ENCODE measurements around the gene C1orf159. TPM values are rescaled to one million over a fixed set of nuclear protein-coding genes. Genes with fewer than 3 reads are reported as not detected.

Gene C1orf159
- total and polyA plus RNA-seq, 4 donors = 4.0 to 35.4 (median 11.4) TPM

GRCh38 chr1:1047963-1048362 is 67.9 kb downstream of the C1orf159 start:
- H3K9me3 ChIP-seq (ENCODE audit: control insufficient read depth, low read length) = no peaks in the 10 kb centered on the region
- ATAC-seq (ENCODE audit: low FRiP score) (no peak), DNase-seq (no peak)
- 90 to 92% methylated on average over 24 to 25 of the region's 25 CpGs for WGBS, 2 donors
- no peak overlapping the region for H3K27ac ChIP-seq (ENCODE audit: low read depth in 1 of 2, low read length in 2 of 2)
- no peaks in the 10 kb centered on the region for H3K36me3 ChIP-seq (ENCODE audit: control insufficient read depth in 1 of 2, insufficient read depth in 2 of 2, low read length in 1 of 2)
- no peak overlapping the region for H3K4me3 ChIP-seq (ENCODE audit: low read length in 2 of 2)
- intact Hi-C loops (cut with DNase I) = no loop called here
- no peaks in the 10 kb centered on the region for H3K27me3 ChIP-seq (ENCODE audit: control insufficient read depth in 1 of 2, insufficient read depth in 2 of 2, low read length in 1 of 2)
- no peaks in the 10 kb centered on the region for H3K4me1 ChIP-seq (ENCODE audit: control insufficient read depth in 1 of 2, insufficient read depth in 2 of 2, low read length in 2 of 2)

- H3K36me3 ChIP-seq (ENCODE audit: control insufficient read depth in 1 of 2, insufficient read depth in 2 of 2, low read length in 1 of 2) = no peaks in the 10 kb centered on the region
- no peaks in the 10 kb centered on the region for H3K4me1 ChIP-seq (ENCODE audit: control insufficient read depth in 1 of 2, insufficient read depth in 2 of 2, low read length in 2 of 2)
- no peak overlapping the region for H3K27ac ChIP-seq (ENCODE audit: low read depth in 1 of 2, low read length in 2 of 2)
- intact Hi-C loops (cut with DNase I) = no loop called here
- ATAC-seq (ENCODE audit: low FRiP score) (no peak), DNase-seq (no peak)
- H3K27me3 ChIP-seq (ENCODE audit: control insufficient read depth in 1 of 2, insufficient read depth in 2 of 2, low read length in 1 of 2) = no peaks in the 10 kb centered on the region
- WGBS, 2 donors = 93 to 95% methylated on average over 19 of the region's 19 CpGs
- no peaks in the 10 kb centered on the region for H3K9me3 ChIP-seq (ENCODE audit: control insufficient read depth, low read length)
- no peak overlapping the region for H3K4me3 ChIP-seq (ENCODE audit: low read length in 2 of 2)
Measured at GRCh38 chr1:1047407-1047806, 68.5 kb downstream of the C1orf159 start.

- no peaks in the 10 kb centered on the region for H3K27me3 ChIP-seq (ENCODE audit: control insufficient read depth in 1 of 2, insufficient read depth in 2 of 2, low read length in 1 of 2)
- no peaks in the 10 kb centered on the region for H3K36me3 ChIP-seq (ENCODE audit: control insufficient read depth in 1 of 2, insufficient read depth in 2 of 2, low read length in 1 of 2)
- H3K4me3 ChIP-seq (ENCODE audit: low read length in 2 of 2) = no peak overlapping the region
- H3K4me1 ChIP-seq (ENCODE audit: control insufficient read depth in 1 of 2, insufficient read depth in 2 of 2, low read length in 2 of 2) = no peaks in the 10 kb centered on the region
- H3K27ac ChIP-seq (ENCODE audit: low read depth in 1 of 2, low read length in 2 of 2) = no peak overlapping the region
- no peak for DNase-seq
- no peak for ATAC-seq (ENCODE audit: low FRiP score)
- no peaks in the 10 kb centered on the region for H3K9me3 ChIP-seq (ENCODE audit: control insufficient read depth, low read length)
- WGBS, 2 donors = 94 to 97% methylated on average over 25 to 26 of the region's 26 CpGs
- intact Hi-C loops (cut with DNase I) = no loop called here
Measured at GRCh38 chr1:1046767-1047166, 69.1 kb downstream of the C1orf159 start.

GRCh38 chr1:1046243-1046642 is 69.6 kb downstream of the C1orf159 start:
- Histone ChIP-seq H3K9me3 (ENCODE audit: control insufficient read depth, low read length) (no peaks in the 10 kb centered on the region), H3K4me3 (ENCODE audit: low read length in 2 of 2) (no peak overlapping the region), H3K27ac (ENCODE audit: low read depth in 1 of 2, low read length in 2 of 2) (no peak overlapping the region), H3K36me3 (ENCODE audit: control insufficient read depth in 1 of 2, insufficient read depth in 2 of 2, low read length in 1 of 2) (no peaks in the 10 kb centered on the region), H3K27me3 (ENCODE audit: control insufficient read depth in 1 of 2, insufficient read depth in 2 of 2, low read length in 1 of 2) (no peaks in the 10 kb centered on the region), H3K4me1 (ENCODE audit: control insufficient read depth in 1 of 2, insufficient read depth in 2 of 2, low read length in 2 of 2) (no peaks in the 10 kb centered on the region)
- DNase-seq (no peak), ATAC-seq (ENCODE audit: low FRiP score) (no peak)
- 92 to 94% methylated on average over 15 to 20 of the region's 20 CpGs for WGBS, 2 donors
- intact Hi-C loops (cut with DNase I) = no loop called here

- DNase-seq (no peak), ATAC-seq (ENCODE audit: low FRiP score) (no peak)
- Histone ChIP-seq H3K36me3 (ENCODE audit: control insufficient read depth in 1 of 2, insufficient read depth in 2 of 2, low read length in 1 of 2) (no peaks in the 10 kb centered on the region), H3K27ac (ENCODE audit: low read depth in 1 of 2, low read length in 2 of 2) (no peak overlapping the region), H3K27me3 (ENCODE audit: control insufficient read depth in 1 of 2, insufficient read depth in 2 of 2, low read length in 1 of 2) (no peaks in the 10 kb centered on the region), H3K4me1 (ENCODE audit: control insufficient read depth in 1 of 2, insufficient read depth in 2 of 2, low read length in 2 of 2) (no peaks in the 10 kb centered on the region), H3K9me3 (ENCODE audit: control insufficient read depth, low read length) (no peaks in the 10 kb centered on the region), H3K4me3 (ENCODE audit: low read length in 2 of 2) (no peak overlapping the region)
- 95 to 97% methylated on average over 23 of the region's 23 CpGs for WGBS, 2 donors
- intact Hi-C loops (cut with DNase I) = no loop called here
Measured at GRCh38 chr1:1045129-1045528, 70.8 kb downstream of the C1orf159 start.

- Histone ChIP-seq H3K36me3 (ENCODE audit: control insufficient read depth in 1 of 2, insufficient read depth in 2 of 2, low read length in 1 of 2) (no peaks in the 10 kb centered on the region), H3K9me3 (ENCODE audit: control insufficient read depth, low read length) (no peaks in the 10 kb centered on the region), H3K27ac (ENCODE audit: low read depth in 1 of 2, low read length in 2 of 2) (no peak overlapping the region), H3K4me1 (ENCODE audit: control insufficient read depth in 1 of 2, insufficient read depth in 2 of 2, low read length in 2 of 2) (no peaks in the 10 kb centered on the region), H3K4me3 (ENCODE audit: low read length in 2 of 2) (no peak overlapping the region), H3K27me3 (ENCODE audit: control insufficient read depth in 1 of 2, insufficient read depth in 2 of 2, low read length in 1 of 2) (no peaks in the 10 kb centered on the region)
- intact Hi-C loops (cut with DNase I) = no loop called here
- WGBS, 2 donors = 94 to 95% methylated on average over 34 of the region's 34 CpGs
- DNase-seq (no peak), ATAC-seq (ENCODE audit: low FRiP score) (no peak)
Measured at GRCh38 chr1:1044455-1045078, 71.3 kb downstream of the C1orf159 start.

GRCh38 chr1:1043921-1044320 is 72.0 kb downstream of the C1orf159 start:
- no peak overlapping the region for H3K27ac ChIP-seq (ENCODE audit: low read depth in 1 of 2, low read length in 2 of 2)
- no peaks in the 10 kb centered on the region for H3K36me3 ChIP-seq (ENCODE audit: control insufficient read depth in 1 of 2, insufficient read depth in 2 of 2, low read length in 1 of 2)
- 97% methylated on average over 33 of the region's 33 CpGs for WGBS, 2 donors
- H3K4me1 ChIP-seq (ENCODE audit: control insufficient read depth in 1 of 2, insufficient read depth in 2 of 2, low read length in 2 of 2) = no peaks in the 10 kb centered on the region
- intact Hi-C loops (cut with DNase I) = no loop called here
- no peaks in the 10 kb centered on the region for H3K9me3 ChIP-seq (ENCODE audit: control insufficient read depth, low read length)
- no peak for ATAC-seq (ENCODE audit: low FRiP score)
- DNase-seq = no peak
- H3K4me3 ChIP-seq (ENCODE audit: low read length in 2 of 2) = no peak overlapping the region
- no peaks in the 10 kb centered on the region for H3K27me3 ChIP-seq (ENCODE audit: control insufficient read depth in 1 of 2, insufficient read depth in 2 of 2, low read length in 1 of 2)

GRCh38 chr1:1043411-1043810 is 72.5 kb downstream of the C1orf159 start:
- ATAC-seq (ENCODE audit: low FRiP score) (no peak), DNase-seq (no peak)
- no peaks in the 10 kb centered on the region for H3K4me1 ChIP-seq (ENCODE audit: control insufficient read depth in 1 of 2, insufficient read depth in 2 of 2, low read length in 2 of 2)
- H3K36me3 ChIP-seq (ENCODE audit: control insufficient read depth in 1 of 2, insufficient read depth in 2 of 2, low read length in 1 of 2) = no peaks in the 10 kb centered on the region
- no peak overlapping the region for H3K4me3 ChIP-seq (ENCODE audit: low read length in 2 of 2)
- intact Hi-C loops (cut with DNase I) = no loop called here
- H3K27me3 ChIP-seq (ENCODE audit: control insufficient read depth in 1 of 2, insufficient read depth in 2 of 2, low read length in 1 of 2) = no peaks in the 10 kb centered on the region
- H3K27ac ChIP-seq (ENCODE audit: low read depth in 1 of 2, low read length in 2 of 2) = no peak overlapping the region
- WGBS, 2 donors = 97 to 98% methylated on average over 25 to 27 of the region's 27 CpGs
- H3K9me3 ChIP-seq (ENCODE audit: control insufficient read depth, low read length) = no peaks in the 10 kb centered on the region

GRCh38 chr1:1042835-1043234 is 73.1 kb downstream of the C1orf159 start:
- Histone ChIP-seq H3K4me1 (ENCODE audit: control insufficient read depth in 1 of 2, insufficient read depth in 2 of 2, low read length in 2 of 2) (no peaks in the 10 kb centered on the region), H3K9me3 (ENCODE audit: control insufficient read depth, low read length) (no peaks in the 10 kb centered on the region), H3K27ac (ENCODE audit: low read depth in 1 of 2, low read length in 2 of 2) (no peak overlapping the region), H3K4me3 (ENCODE audit: low read length in 2 of 2) (no peak overlapping the region), H3K36me3 (ENCODE audit: control insufficient read depth in 1 of 2, insufficient read depth in 2 of 2, low read length in 1 of 2) (no peaks in the 10 kb centered on the region), H3K27me3 (ENCODE audit: control insufficient read depth in 1 of 2, insufficient read depth in 2 of 2, low read length in 1 of 2) (no peaks in the 10 kb centered on the region)
- no peak for ATAC-seq (ENCODE audit: low FRiP score)
- intact Hi-C loops (cut with DNase I) = no loop called here
- DNase-seq = no peak
- 92 to 98% methylated on average over 9 to 10 of the region's 10 CpGs for WGBS, 2 donors

Measured in aorta (tissue), 5 donors.